Measurements from ENCODE around the gene OR8S1.
"Not testable (repeated sequence)": the region's sequence is repeated elsewhere in the genome, so short reads cannot be mapped to it uniquely, and the experiment has no call there.

OR8S1 gene

DNA sequence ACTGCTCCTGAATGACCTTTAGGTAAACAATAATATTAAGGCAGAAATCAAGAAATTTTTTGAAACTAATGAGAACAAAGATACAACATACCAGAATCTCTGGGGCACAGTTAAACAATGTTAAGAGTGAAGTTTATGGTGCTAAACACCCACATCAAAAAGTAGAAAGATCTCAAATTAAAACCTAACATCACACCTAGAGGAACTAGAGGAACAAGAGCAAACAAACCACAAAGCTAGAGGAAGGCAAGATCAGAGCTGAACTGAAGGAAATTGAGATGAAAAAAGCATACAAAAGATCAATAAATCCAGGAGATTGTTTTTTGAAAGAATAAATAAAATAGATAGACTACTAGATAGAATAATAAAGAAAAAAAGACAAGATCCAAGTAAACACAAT lies 7.2 kb downstream of the OR8S1 start:
- no peak for DNase-seq
- TF ChIP-seq POLR2A (IDR thresholded peaks at IDR 0.05; ENCODE audit: low read length) (no peak), GATA1 (IDR thresholded peaks at IDR 0.05; ENCODE audit: low read depth, low read length) (no peak)

GRCh38 chr12:48536602-48537001 lies 11.2 kb downstream of the OR8S1 start:
- no peak for DNase-seq
- TF ChIP-seq POLR2A (IDR thresholded peaks at IDR 0.05; ENCODE audit: low read length) (no peak), GATA1 (IDR thresholded peaks at IDR 0.05; ENCODE audit: low read depth, low read length) (no peak)

DNA sequence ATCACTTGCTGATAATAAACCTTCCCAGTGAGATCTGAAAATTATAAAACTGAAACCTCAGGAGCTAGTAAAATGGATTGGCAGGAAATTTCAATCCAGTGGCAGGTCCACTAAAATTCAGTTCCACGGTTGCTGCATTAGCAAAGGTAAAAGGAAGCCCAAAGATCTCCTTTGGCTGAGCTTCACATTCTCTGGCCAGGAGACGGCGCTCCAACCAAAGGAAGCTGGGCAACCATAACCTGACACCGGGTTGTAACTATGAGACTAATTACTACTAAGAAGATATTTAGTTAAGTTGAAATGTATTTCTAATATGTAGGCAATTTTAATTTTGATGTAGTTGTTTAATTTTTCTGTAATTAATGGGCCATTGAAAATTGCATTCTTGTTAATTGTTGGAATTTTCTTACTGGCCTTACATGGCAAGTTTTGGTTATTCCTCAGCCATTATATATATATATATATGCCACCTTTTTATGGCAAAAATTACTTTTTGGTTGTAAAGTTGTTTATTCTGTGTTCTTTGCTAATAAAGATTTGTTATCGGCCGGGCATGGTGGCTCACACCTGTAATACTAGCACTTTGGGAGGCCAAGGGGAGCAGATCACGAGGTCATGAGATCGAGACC lies 17.0 kb downstream of the OR8S1 start:
- DNase-seq = peak; percentile 27 to 64

DNA sequence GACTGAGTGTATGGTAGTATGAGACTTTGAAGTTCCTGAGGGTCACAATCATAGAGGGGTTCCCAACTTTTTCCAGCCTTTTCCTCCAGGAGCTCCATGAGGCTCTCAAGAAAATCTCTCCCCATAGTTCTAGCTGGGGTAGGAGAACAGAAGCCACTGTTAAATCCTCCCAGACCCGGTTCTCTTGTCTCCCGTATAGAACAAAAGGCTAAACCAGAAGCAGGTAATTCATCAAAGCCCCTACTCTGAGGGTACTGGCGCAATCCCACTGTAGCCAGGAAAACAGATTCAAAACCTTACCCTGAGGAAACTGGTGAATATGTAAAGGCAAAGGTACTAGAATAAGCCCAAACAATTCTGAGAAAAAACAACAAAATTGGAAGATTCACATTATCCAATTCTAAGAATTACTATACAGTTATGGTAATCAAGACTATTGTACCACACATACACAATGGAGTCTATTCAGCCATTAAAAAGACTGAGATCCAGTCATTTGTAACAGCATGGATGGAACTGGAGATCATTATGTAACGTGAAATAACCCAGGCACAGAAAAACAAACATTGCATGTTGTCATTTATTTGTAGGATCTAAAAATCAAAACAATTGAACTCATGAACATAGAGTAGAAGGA lies 20.5 kb downstream of the OR8S1 start:
- TF ChIP-seq GATA1 (IDR thresholded peaks at IDR 0.05; ENCODE audit: low read depth, low read length) = no peak
- TF ChIP-seq POLR2A (IDR thresholded peaks at IDR 0.05; ENCODE audit: low read length) = no peak
- no peak for DNase-seq

More for the DNA sequence above, 17.0 kb downstream of the OR8S1 start:
- TF ChIP-seq POLR2A (IDR thresholded peaks at IDR 0.05; ENCODE audit: low read length) (no peak), GATA1 (IDR thresholded peaks at IDR 0.05; ENCODE audit: low read depth, low read length) (no peak)

DNA sequence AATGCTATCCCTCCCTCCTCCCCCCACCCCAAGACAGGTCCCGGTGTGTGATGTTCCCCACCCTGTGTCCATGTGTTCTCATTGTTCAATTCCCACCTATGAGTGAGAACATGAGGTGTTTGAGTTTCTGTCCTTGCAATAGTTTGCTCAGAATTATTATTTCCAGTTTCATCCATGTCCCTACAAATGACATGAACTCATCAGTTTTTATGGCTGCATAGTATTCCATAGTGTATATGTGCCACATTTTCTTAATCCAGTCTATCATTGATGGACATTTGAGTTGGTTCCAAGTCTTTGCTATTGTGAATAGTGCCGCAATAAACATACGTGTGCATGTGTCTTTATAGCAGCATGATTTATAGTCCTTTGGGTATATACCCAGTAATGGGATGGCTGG lies 21.6 kb downstream of the OR8S1 start:
- DNase-seq = not testable (repeated sequence)

- DNase-seq = not testable (repeated sequence)
Observed at GRCh38 chr12:48551636-48552035, 26.2 kb downstream of the OR8S1 start.

DNA sequence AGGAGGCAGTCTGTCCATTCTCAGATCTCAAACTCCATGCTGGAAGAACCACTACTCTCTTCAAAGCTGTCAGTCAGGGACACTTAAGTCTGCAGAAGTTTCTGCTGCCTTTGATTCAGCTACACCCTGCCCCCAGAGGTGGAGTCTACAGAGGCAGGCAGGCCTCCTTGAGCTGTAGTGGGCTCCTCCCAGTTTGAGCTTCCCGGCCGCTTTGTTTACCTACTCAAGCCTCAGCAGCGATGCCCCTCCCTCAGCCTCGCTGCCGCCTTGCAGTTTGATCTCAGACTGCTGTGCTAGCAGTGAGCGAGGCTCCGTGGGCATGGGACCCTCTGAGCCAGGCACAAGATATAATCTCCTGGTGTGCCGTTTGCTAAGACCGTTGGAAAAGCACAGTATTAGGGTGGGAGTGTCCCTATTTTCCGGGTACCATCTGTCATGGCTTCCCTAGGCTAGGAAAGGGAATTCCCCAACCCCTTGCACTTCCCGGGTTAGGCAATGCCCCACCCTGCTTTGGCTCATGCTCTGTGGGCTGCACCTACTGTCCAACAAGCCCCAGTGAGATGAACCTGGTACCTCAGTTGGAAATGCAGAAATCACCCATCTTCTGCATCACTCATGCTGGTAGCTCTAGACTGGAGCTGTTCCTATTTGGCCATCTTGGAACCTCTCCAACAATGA lies 28.4 kb downstream of the OR8S1 start:
- not testable (repeated sequence) for DNase-seq

DNA sequence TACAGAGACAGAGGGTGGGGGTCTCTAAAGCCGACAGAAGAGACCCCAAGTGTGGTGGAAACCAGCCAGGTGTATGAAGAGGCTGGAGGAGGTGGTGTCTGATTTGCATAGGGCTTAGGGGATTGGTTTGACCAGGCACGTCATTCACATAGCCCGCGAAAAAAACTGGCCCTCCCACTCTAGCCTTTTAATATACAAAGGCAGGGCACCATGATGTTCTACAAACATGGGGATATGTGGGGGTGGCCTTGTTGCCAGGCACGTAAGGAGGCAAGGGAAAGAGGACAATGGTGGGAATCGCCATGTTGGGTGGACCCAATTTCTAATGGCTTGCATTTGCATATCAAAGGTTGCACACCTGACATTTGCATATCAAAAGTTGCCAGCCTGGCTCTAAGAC lies 31.2 kb downstream of the OR8S1 start:
- DNase-seq = no peak
- TF ChIP-seq GATA1 (IDR thresholded peaks at IDR 0.05; ENCODE audit: low read depth, low read length) (no peak), POLR2A (IDR thresholded peaks at IDR 0.05; ENCODE audit: low read length) (no peak)

DNA sequence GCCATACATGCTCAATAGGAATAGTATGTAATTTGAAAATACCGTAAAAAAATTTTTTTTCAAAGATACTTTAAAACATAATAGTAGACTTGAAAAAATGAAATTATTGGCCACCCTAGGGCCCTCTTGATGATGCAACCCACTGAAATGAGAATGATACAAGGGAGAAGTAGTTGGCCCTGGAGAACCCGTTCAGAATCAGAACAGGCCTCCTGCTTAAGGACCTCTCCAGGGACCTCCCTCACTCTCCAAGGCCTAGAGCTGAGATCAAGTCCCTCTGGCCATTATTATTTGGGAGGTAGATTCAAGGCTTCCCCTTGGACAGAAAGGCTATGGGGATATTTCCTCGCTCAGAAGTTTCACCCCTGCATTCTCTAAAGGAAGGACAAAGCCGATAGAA lies 32.5 kb downstream of the OR8S1 start:
- peak in 1 of 2 experiments; percentile 13 for DNase-seq
- TF ChIP-seq GATA1 (IDR thresholded peaks at IDR 0.05; ENCODE audit: low read depth, low read length) (no peak), POLR2A (IDR thresholded peaks at IDR 0.05; ENCODE audit: low read length) (no peak)

DNA sequence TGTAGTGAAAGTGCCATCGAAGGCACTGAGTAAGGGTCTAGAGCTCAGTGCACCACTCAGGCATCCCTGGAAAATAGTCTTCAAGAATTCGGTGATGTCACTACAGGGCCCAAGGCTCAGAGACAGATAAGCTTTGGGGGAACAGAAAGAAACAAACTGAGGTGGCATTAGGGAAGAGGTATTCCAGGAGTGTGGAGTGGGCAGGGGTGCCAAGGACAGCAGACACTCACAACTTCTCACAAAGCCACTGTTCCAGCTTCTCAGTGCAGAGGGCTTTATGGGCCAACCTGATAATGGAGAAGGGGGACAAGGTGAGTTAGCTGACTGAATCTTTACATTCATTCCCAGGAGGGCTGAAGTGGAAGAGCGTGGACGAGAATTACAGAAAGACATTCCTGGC lies 42.3 kb downstream of the OR8S1 start:
- no peak for DNase-seq
- TF ChIP-seq GATA1 (IDR thresholded peaks at IDR 0.05; ENCODE audit: low read depth, low read length) (no peak), POLR2A (IDR thresholded peaks at IDR 0.05; ENCODE audit: low read length) (no peak)

DNA sequence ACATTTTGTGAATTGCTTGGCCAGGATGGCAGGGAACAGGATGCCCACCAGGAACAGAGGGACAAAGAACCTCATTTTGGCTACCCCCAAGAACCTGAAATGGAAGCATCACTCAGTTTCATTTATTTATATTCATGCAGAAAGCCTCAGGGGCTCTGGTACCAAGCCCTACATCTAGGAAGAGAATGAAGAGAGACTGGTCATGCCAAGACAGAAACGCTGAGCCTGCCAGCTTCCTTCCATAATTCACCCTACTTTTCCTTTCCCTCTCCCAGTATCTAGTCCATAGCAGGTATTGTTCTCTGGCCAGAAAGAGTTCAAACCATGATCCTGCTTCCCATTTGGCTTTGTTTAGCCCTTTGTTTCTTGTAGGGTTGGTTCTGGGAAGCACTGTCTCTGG lies 44.5 kb downstream of the OR8S1 start, which contains the start of gene LALBA:
Gene LALBA, minus strand, starts transcription at position 101 of the 400 bp plus-strand sequence. Its CDS starts 26 bp downstream, at position 75.
- TF ChIP-seq POLR2A (IDR thresholded peaks at IDR 0.05; ENCODE audit: low read length) (no peak), GATA1 (IDR thresholded peaks at IDR 0.05; ENCODE audit: low read depth, low read length) (no peak)
- no peak for DNase-seq

- no peak for TF ChIP-seq GATA1 (IDR thresholded peaks at IDR 0.05; ENCODE audit: low read depth, low read length)
- no peak for TF ChIP-seq POLR2A (IDR thresholded peaks at IDR 0.05; ENCODE audit: low read length)
- DNase-seq = no peak
Observed at GRCh38 chr12:48572326-48572725, 46.9 kb downstream of the OR8S1 start.
